Panc1 (cell line): ENCODE measurements around the gene PPIL6. TPM values are rescaled to one million over a fixed set of nuclear protein-coding genes. Genes with fewer than 3 reads are reported as not detected.
A peak's percentile ranks its signal among the peaks of the same experiment; 100 is the strongest.

Experiments used
- ATAC-seq: fragments of 200-7000 bp; cut with Tn5 transposase; 2 replicates; pipeline ENCODE4 v1.9.1; 2020; ENCODE audit warnings: mild to moderate bottlenecking, moderate library complexity
- BruUV-seq: library from RNA; stranded (reverse); fragments of 400-500 nt; replicated peaks from 2 replicates; lab custom pipeline; 2021; lab: Mats Ljungman, UMichigan
- CTCF ChIA-PET: fragments of 300-600 bp; sonication (Branson Sonifier 250); formaldehyde crosslinking; loops from one replicate; lab custom pipeline; 2022; ENCODE audit warnings: antibody characterized with exemption; lab: Charles Lee
- POLR2A ChIA-PET: fragments of 300-600 bp; sonication (Branson Sonifier 250); formaldehyde crosslinking; loops from one replicate; lab custom pipeline; 2022; ENCODE audit warnings: antibody characterized with exemption; lab: Charles Lee
- DNase-seq: peaks from one replicate; pipeline ENCODE4 v3.0.0-alpha.2; 2010; ENCODE audit warnings: low read depth, low spot score
- H3K27ac ChIP-seq: 2 replicates; pipeline ENCODE4 v1.5.1; 2011; ENCODE audit warnings: mild to moderate bottlenecking, low read length, inconsistent platforms
- H3K27me3 ChIP-seq: fragments of 200-500 bp; sonication (Bioruptor generic); 2 replicates; pipeline ENCODE4 v1.6.0; 2014; ENCODE audit warnings: low read length, inconsistent platforms; ENCODE audit not compliant: control insufficient read depth, insufficient read depth
- H3K36me3 ChIP-seq: fragments of 200-500 bp; sonication (Bioruptor generic); 2 replicates; pipeline ENCODE4 v1.5.1; 2014; ENCODE audit warnings: inconsistent platforms, mild to moderate bottlenecking, low read length, moderate library complexity; ENCODE audit not compliant: control insufficient read depth, insufficient read depth
- H3K4me1 ChIP-seq: 2 replicates; pipeline ENCODE4 v1.5.1; 2011; ENCODE audit warnings: inconsistent platforms, mild to moderate bottlenecking, low read length, moderate library complexity; ENCODE audit not compliant: control insufficient read depth, insufficient read depth
- H3K4me3 ChIP-seq, 2 experiments: 2 replicates each; pipeline ENCODE4 v1.5.1; 2011 to 2012; ENCODE audit warnings: low read depth in 2 of 2, low read length in 2 of 2, mild to moderate bottlenecking in 2 of 2, inconsistent platforms in 1 of 2, moderate library complexity in 1 of 2
- H3K9me3 ChIP-seq: fragments of 200-500 bp; sonication (Bioruptor generic); 2 replicates; pipeline ENCODE4 v1.5.1; 2014; ENCODE audit warnings: low read depth, mild to moderate bottlenecking, inconsistent platforms, low read length, moderate library complexity; ENCODE audit not compliant: control insufficient read depth, insufficient read depth
- POLR2AphosphoS5 ChIP-seq: IDR thresholded peaks from 2 replicates; pipeline ENCODE4 v1.6.1; 2012; ENCODE audit warnings: mild to moderate bottlenecking, low read depth, low read length, moderate library complexity
- SIN3A ChIP-seq: IDR thresholded peaks from 2 replicates; pipeline ENCODE4 v1.6.1; 2012; ENCODE audit warnings: low read depth, mild to moderate bottlenecking, low read length, moderate library complexity, borderline replicate concordance; ENCODE audit not compliant: insufficient read depth
- TCF7L2 ChIP-seq: IDR thresholded peaks from 2 replicates; pipeline ENCODE4 v1.6.1; 2011; ENCODE audit warnings: mild to moderate bottlenecking, low read depth, low read length, inconsistent platforms
- in situ Hi-C: cut with HindIII; loops from 2 replicates; pipeline ENCODE4 v1.10.0; 2016; ENCODE audit warnings: low sequenced_read_pairs, low pct_unique_long_range_greater_than_20kb
- intact Hi-C: fragments of 100-400 bp; cut with micrococcal nuclease; formaldehyde crosslinking; loops from one replicate; pipeline ENCODE4 v1.10.0; 2022; ENCODE audit not compliant: unreplicated experiment
- total RNA-seq: library from RNA; stranded (reverse); gene quantifications from one replicate; pipeline ENCODE4 v1.2.1, GENCODE V29; 2021; ENCODE audit not compliant: unreplicated experiment
- TF ChIP-seq, protein P1 (sequence below): fragments of 450-650 bp; IDR thresholded peaks from 2 replicates; pipeline ENCODE4 v1.5.1; 2017; ENCODE audit warnings: mild to moderate bottlenecking
- TF ChIP-seq, protein P2 (sequence below), 2 experiments: IDR thresholded peaks; 2 replicates each; pipeline ENCODE4 v1.6.1; 2011 to 2012; ENCODE audit warnings: low read depth in 2 of 2, control low read depth in 1 of 2, low read length in 1 of 2, mild to moderate bottlenecking in 1 of 2, moderate library complexity in 1 of 2; ENCODE audit not compliant: insufficient read depth in 1 of 2

Gene PPIL6
- total RNA-seq, 1 experiment from 2014 or later = 2.2 TPM

GRCh38 chr6:109474995-109475394, 34.6 kb upstream of the PPIL6 start:
- TF ChIP-seq TCF7L2 = no peak
- TF ChIP-seq, protein P1, sequence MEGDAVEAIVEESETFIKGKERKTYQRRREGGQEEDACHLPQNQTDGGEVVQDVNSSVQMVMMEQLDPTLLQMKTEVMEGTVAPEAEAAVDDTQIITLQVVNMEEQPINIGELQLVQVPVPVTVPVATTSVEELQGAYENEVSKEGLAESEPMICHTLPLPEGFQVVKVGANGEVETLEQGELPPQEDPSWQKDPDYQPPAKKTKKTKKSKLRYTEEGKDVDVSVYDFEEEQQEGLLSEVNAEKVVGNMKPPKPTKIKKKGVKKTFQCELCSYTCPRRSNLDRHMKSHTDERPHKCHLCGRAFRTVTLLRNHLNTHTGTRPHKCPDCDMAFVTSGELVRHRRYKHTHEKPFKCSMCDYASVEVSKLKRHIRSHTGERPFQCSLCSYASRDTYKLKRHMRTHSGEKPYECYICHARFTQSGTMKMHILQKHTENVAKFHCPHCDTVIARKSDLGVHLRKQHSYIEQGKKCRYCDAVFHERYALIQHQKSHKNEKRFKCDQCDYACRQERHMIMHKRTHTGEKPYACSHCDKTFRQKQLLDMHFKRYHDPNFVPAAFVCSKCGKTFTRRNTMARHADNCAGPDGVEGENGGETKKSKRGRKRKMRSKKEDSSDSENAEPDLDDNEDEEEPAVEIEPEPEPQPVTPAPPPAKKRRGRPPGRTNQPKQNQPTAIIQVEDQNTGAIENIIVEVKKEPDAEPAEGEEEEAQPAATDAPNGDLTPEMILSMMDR = no peak
- TF ChIP-seq SIN3A = no peak
- TF ChIP-seq POLR2AphosphoS5 = no peak
- TF ChIP-seq, protein P2, sequence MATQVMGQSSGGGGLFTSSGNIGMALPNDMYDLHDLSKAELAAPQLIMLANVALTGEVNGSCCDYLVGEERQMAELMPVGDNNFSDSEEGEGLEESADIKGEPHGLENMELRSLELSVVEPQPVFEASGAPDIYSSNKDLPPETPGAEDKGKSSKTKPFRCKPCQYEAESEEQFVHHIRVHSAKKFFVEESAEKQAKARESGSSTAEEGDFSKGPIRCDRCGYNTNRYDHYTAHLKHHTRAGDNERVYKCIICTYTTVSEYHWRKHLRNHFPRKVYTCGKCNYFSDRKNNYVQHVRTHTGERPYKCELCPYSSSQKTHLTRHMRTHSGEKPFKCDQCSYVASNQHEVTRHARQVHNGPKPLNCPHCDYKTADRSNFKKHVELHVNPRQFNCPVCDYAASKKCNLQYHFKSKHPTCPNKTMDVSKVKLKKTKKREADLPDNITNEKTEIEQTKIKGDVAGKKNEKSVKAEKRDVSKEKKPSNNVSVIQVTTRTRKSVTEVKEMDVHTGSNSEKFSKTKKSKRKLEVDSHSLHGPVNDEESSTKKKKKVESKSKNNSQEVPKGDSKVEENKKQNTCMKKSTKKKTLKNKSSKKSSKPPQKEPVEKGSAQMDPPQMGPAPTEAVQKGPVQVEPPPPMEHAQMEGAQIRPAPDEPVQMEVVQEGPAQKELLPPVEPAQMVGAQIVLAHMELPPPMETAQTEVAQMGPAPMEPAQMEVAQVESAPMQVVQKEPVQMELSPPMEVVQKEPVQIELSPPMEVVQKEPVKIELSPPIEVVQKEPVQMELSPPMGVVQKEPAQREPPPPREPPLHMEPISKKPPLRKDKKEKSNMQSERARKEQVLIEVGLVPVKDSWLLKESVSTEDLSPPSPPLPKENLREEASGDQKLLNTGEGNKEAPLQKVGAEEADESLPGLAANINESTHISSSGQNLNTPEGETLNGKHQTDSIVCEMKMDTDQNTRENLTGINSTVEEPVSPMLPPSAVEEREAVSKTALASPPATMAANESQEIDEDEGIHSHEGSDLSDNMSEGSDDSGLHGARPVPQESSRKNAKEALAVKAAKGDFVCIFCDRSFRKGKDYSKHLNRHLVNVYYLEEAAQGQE (IDR thresholded peaks at IDR 0.05; ENCODE audit: insufficient read depth in 1 of 2, low read depth in 2 of 2, low read length in 1 of 2) = no peak
- intact Hi-C loops = no loop called here
- DNase-seq (no peak), ATAC-seq (no peak)
- Histone ChIP-seq H3K9me3 (no peaks in the 10 kb centered on the region), H3K27ac (no peak overlapping the region), H3K27me3 (no peaks in the 10 kb centered on the region), H3K36me3 (peaks cover 36% of the 10 kb centered on the region), H3K4me3 (no peak overlapping the region), H3K4me1 (peaks cover 24% of the 10 kb centered on the region)
- POLR2A ChIA-PET = no interaction called here
- in situ Hi-C loops = no loop called here
- BruUV-seq = TSS peak; percentile 4
- CTCF ChIA-PET = no interaction called here

GRCh38 chr6:109473120-109473519, 32.7 kb upstream of the PPIL6 start:
- ChIA-PET CTCF (no interaction called here), POLR2A (no interaction called here)
- no TSS peak for BruUV-seq

More at GRCh38 chr6:109473120-109473519, 32.7 kb upstream of the PPIL6 start:
- no peak overlapping the region for H3K27ac ChIP-seq
- in situ Hi-C loops = no loop called here
- intact Hi-C loops = no loop called here
- peaks cover 13% of the 10 kb centered on the region; the same call in 1 of the 2 replicates for H3K4me1 ChIP-seq
- no peaks in the 10 kb centered on the region for H3K27me3 ChIP-seq
- ATAC-seq (no peak), DNase-seq (no peak)
- H3K36me3 ChIP-seq = peaks cover 31% of the 10 kb centered on the region
- no peak overlapping the region for H3K4me3 ChIP-seq
- no peak for TF ChIP-seq SIN3A
- TF ChIP-seq, protein P2 (IDR thresholded peaks at IDR 0.05; ENCODE audit: insufficient read depth in 1 of 2, low read depth in 2 of 2, low read length in 1 of 2) = no peak
- TF ChIP-seq POLR2AphosphoS5 = no peak
- TF ChIP-seq, protein P1 = no peak
- TF ChIP-seq TCF7L2 = no peak
- no peaks in the 10 kb centered on the region for H3K9me3 ChIP-seq
